Smooth muscle cell (in vitro differentiated cells): ENCODE measurements around the gene SLC9A9. TPM values are rescaled to one million over a fixed set of nuclear protein-coding genes. Genes with fewer than 3 reads are reported as not detected.

Experiments
- DNase-seq: peaks from one replicate; lab custom pipeline; 2025; ENCODE audit not compliant: unreplicated experiment; lab: John Stamatoyannopoulos, UW
- H2AFZ ChIP-seq: fragments of 200-600 bp; sonication (generic); 2 replicates; pipeline ENCODE4 v1.6.0; 2016; ENCODE audit warnings: antibody characterized with exemption, low read depth, mild to moderate bottlenecking
- H3F3A ChIP-seq: fragments of 200-600 bp; sonication (generic); 2 replicates; pipeline ENCODE4 v1.6.0; 2017; ENCODE audit warnings: antibody characterized with exemption, low read depth
- H3K27ac ChIP-seq: fragments of 200-600 bp; sonication (generic); 2 replicates; pipeline ENCODE4 v1.5.1; 2016; ENCODE audit warnings: low read depth, mild to moderate bottlenecking
- H3K27me3 ChIP-seq: fragments of 200-600 bp; sonication (generic); 2 replicates; pipeline ENCODE4 v1.6.1; 2016; ENCODE audit warnings: low read depth, mild to moderate bottlenecking
- H3K36me3 ChIP-seq: fragments of 200-600 bp; sonication (generic); 2 replicates; pipeline ENCODE4 v1.5.1; 2016; ENCODE audit warnings: low read depth
- H3K4me1 ChIP-seq: fragments of 200-600 bp; sonication (generic); 2 replicates; pipeline ENCODE4 v1.5.1; 2016; ENCODE audit warnings: low read depth
- H3K4me2 ChIP-seq: fragments of 200-600 bp; sonication (generic); 2 replicates; pipeline ENCODE4 v1.6.0; 2016; ENCODE audit warnings: mild to moderate bottlenecking
- H3K4me3 ChIP-seq: fragments of 200-600 bp; sonication (generic); 2 replicates; pipeline ENCODE4 v1.5.1; 2016; ENCODE audit warnings: mild to moderate bottlenecking
- H3K79me2 ChIP-seq: fragments of 200-600 bp; sonication (generic); 2 replicates; pipeline ENCODE4 v1.6.0; 2016; ENCODE audit warnings: low read depth, mild to moderate bottlenecking
- H3K9ac ChIP-seq: fragments of 200-600 bp; sonication (generic); 2 replicates; pipeline ENCODE4 v1.6.0; 2016; ENCODE audit warnings: low read depth
- H3K9me3 ChIP-seq: fragments of 200-600 bp; sonication (generic); replicated peaks from 2 replicates; pipeline ENCODE4 v1.5.1; 2016; ENCODE audit warnings: low read depth
- H4K20me1 ChIP-seq: fragments of 200-600 bp; sonication (generic); 2 replicates; pipeline ENCODE4 v1.6.0; 2016; ENCODE audit warnings: low read depth
- CTCF ChIP-seq: fragments of 200-600 bp; sonication (generic); IDR thresholded peaks from 2 replicates; pipeline ENCODE4 v1.5.1; 2017; ENCODE audit warnings: borderline replicate concordance, mild to moderate bottlenecking, antibody characterized with exemption; ENCODE audit not compliant: insufficient read depth, poor library complexity, severe bottlenecking
- WGBS: methylation state at CpG from one replicate; pipeline ENCODE4 v1.1.7; 2016; ENCODE audit warnings: low lambda C conversion rate; 5-methylcytosine and 5-hydroxymethylcytosine counted together
- polyA plus RNA-seq: library from polyadenylated mRNA; unstranded; fragments of >200 nt; fragmentation: Nextera tagmentation; extraction: Ambion mirVana; gene quantifications from 2 replicates; pipeline ENCODE4 v1.2.1, GENCODE V29; 2016
- total RNA-seq: library from RNA; depleted of rRNA; stranded (reverse); fragments of >200 nt; gene quantifications from 2 replicates; pipeline ENCODE4 v1.2.3, GENCODE V29; 2014

SLC9A9 gene
- total and polyA plus RNA-seq, 2 experiments from 2014 or later = 4.0 to 8.9 TPM

GRCh38 chr3:143596957-143597642, 251.2 kb downstream of the SLC9A9 start:
- Histone ChIP-seq H2AFZ (no peak overlapping the region), H3K79me2 (no peaks in the 10 kb centered on the region), H4K20me1 (no peaks in the 10 kb centered on the region), H3K36me3 (no peaks in the 10 kb centered on the region), H3K9ac (no peak overlapping the region), H3K9me3 (no peaks in the 10 kb centered on the region), H3K4me2 (no peak overlapping the region), H3K4me1 (no peaks in the 10 kb centered on the region), H3K4me3 (no peak overlapping the region), H3F3A (no peaks in the 10 kb centered on the region), H3K27me3 (no peaks in the 10 kb centered on the region), H3K27ac (no peak overlapping the region)
- 88% methylated on average over 18 of the region's 18 CpGs for WGBS
- no peak for TF ChIP-seq CTCF
- DNase-seq = no peak

GRCh38 chr3:143595456-143596077, 252.7 kb downstream of the SLC9A9 start:
- 90% methylated on average over 3 of the region's 3 CpGs for WGBS
- Histone ChIP-seq H2AFZ (no peak overlapping the region), H3K9ac (no peak overlapping the region), H3K4me2 (no peak overlapping the region), H3K27ac (no peak overlapping the region), H3F3A (no peaks in the 10 kb centered on the region), H3K79me2 (no peaks in the 10 kb centered on the region), H3K27me3 (no peaks in the 10 kb centered on the region), H4K20me1 (no peaks in the 10 kb centered on the region), H3K9me3 (no peaks in the 10 kb centered on the region), H3K4me1 (no peaks in the 10 kb centered on the region), H3K4me3 (no peak overlapping the region), H3K36me3 (no peaks in the 10 kb centered on the region)
- TF ChIP-seq CTCF = no peak
- no peak for DNase-seq

- Histone ChIP-seq H3K9ac (no peak overlapping the region), H4K20me1 (no peaks in the 10 kb centered on the region), H3K9me3 (no peaks in the 10 kb centered on the region), H2AFZ (no peak overlapping the region), H3K4me2 (no peak overlapping the region), H3K27ac (no peak overlapping the region), H3K27me3 (no peaks in the 10 kb centered on the region), H3K4me3 (no peak overlapping the region), H3K36me3 (no peaks in the 10 kb centered on the region), H3F3A (no peaks in the 10 kb centered on the region), H3K4me1 (no peaks in the 10 kb centered on the region), H3K79me2 (no peaks in the 10 kb centered on the region)
- no peak for DNase-seq
- 85% methylated on average over 3 of the region's 3 CpGs for WGBS
- no peak for TF ChIP-seq CTCF
These were observed 254.1 kb downstream of the SLC9A9 start for GRCh38 chr3:143594206-143594605.

GRCh38 chr3:143590660-143591059, 257.6 kb downstream of the SLC9A9 start:
- Histone ChIP-seq H3K27ac (no peak overlapping the region), H3K9me3 (no peaks in the 10 kb centered on the region), H3K4me3 (no peak overlapping the region), H3K36me3 (no peaks in the 10 kb centered on the region), H3K4me1 (no peaks in the 10 kb centered on the region), H3K4me2 (no peak overlapping the region), H3K27me3 (no peaks in the 10 kb centered on the region), H2AFZ (no peak overlapping the region), H3K79me2 (no peaks in the 10 kb centered on the region), H4K20me1 (no peaks in the 10 kb centered on the region), H3K9ac (no peak overlapping the region), H3F3A (no peaks in the 10 kb centered on the region)
- no peak for DNase-seq
- 81% methylated on average over 3 of the region's 3 CpGs for WGBS
- TF ChIP-seq CTCF = no peak
